Activated CD8-positive, alpha-beta memory T cell treated with anti-CD3 and anti-CD28 coated beads, Interleukin-2, amount 50 U/mL, for 4 hours (primary cell): Measurements from ENCODE around the gene ACTL10.
"Not testable (repeated sequence)": the region's sequence is repeated elsewhere in the genome, so short reads cannot be mapped to it uniquely, and the experiment has no call there.

Experiments used
- DNase-seq: peaks from one replicate; pipeline ENCODE4 v3.0.0-alpha.2; 2020

Gene ACTL10

DNA sequence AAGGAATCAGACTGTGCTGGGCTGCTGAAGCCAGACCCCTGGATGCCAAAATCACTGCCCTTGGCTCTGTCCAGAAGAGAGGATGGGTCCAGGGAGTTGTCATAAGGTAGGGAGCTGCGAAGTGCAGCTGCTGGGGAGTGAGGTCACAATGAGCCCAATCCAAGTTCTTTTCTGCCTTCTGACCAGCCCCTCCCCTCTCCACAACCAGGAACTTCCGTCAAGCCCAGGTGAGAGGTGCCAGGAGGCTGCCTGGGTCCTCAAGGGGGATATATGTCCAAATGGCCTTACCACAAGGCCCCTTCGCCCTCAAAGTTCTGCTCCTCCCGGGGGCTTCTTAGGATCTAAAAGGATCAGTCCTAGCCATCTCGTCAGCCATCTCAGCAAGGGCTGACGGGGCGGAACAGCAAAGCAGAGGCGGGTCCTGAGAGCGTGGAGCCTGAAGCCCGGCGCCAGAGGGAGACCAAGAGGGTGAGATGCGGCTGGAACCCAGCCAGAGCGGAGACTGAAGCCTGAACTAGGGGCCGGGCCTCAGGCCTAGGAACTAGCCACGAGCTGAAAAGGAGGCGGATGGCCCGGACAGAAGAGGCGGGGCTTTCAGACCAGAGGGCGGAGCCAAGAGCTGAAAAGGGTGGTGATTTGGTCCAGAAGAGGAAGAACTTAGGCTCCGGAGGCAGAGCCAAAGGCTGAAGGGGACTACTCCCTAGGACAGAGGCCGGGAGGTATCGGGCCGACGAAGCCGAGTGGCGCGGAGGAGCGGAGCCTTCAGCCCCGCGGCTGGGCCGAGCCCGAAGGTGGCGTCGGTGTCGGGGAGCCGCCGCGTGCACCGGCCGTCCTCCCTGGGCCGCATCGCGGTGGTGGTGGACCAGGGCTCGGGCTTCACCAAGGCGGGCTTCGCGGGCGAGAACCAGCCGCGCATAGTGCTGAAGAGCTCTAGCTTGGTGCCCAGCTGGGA is at the start of gene ACTL10:
TSS of gene ACTL10 (plus strand) at position 651 of the 952 bp plus-strand sequence. CDS start 555 bp downstream, outside the sequence.
- peak; percentile 79 for DNase-seq

DNA sequence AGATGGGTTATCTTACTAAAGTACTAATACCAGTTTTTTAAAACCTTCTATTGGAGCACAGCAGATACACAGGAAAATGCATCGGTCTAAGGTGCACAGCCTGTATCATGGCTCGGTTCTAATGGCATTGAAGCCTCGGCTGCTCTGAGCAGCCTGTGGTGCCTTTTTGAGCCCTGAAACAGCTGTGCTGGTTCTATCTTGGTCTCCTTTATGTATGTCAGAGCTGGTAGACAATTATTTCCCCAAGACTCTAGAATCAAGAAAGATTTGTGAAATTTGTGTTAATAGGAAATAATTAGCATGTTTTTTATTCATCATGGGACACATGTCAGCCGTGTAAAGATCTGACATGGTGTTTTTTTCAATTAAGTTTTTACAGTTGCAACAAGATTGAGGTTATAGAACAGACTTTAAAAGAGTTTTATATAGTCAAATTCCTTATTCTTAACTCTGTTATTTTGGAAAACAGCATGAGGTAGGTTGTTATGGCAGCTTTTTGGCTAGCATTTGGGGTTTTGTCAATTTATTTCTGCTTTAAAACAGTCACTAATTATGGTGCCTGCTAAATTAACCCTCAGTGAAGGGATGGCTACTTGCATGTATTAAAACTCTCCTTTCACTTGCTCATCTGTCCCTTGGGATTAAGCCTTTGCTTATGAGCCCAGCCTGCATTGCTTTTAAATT is 44.9 kb upstream of the ACTL10 start:
- DNase-seq, result no peak

DNA sequence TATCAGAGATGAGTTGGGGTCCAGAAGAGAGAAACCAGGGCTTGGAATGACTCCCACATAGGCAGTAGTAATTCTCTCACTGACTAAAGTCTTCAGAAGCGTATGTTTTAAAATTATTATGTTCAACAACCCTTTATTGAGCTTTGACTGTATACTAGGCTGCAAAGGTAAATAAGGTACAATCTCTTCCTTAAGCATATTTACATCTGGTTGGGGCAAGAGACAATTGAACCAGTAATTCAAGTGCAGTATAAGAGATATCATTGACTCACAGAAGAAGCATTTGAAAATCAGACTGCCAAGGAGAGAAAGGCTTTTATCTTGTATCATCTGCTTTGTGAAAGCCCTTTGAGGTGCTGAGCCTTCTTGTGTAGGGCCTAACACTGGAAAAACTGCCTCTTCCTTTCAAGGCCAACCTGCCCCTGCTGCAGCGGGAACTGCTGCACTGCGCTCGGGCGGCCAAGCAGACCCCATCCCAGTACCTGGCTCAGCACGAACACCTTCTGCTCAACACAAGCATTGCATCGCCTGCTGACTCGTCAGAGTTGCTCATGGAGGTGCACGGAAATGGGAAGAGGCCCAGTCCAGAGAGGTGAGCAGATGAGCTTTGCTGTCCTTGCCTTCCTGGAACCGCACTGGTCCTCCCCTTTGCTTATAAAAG is 43.9 kb upstream of the ACTL10 start:
- DNase-seq, result no peak

DNA sequence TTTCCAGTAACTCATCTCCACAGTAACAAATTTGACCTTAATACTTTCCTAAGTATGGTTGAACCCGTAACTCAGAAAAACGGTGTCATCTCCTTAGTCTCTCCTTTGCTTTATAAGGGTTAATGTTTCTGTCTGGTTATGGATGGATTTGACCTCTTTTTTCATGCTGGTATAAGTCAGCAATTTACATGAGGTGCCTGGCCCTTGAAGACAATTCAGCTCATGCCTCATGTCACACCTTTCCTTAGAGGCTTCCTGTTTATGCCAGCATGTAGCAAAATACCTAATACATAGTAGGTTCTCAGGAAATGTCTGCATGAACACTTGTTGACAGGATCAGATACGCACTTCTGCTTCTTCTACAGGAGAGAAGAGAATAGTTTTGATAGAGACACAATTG is 42.3 kb upstream of the ACTL10 start:
- no peak for DNase-seq

DNA sequence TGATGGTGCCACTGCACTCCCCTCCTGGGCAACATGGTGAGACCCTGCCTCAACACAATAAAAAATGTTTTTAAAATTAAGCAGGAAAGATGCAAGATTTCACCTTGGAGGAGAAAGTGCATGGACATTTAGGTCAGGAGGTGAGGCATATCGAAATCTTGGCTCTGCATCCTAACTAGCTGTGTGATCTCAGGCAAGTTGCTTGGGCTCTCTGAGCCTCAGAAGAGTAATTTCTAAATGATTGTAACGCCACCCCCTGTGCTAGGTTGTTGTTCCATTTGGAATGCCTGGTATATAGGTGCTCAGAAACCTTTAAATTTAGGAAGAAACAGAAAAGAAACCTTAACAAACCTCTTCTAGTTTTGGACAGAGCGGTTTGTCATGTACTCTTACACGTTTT is 40.6 kb upstream of the ACTL10 start:
- DNase-seq, result no peak

DNA sequence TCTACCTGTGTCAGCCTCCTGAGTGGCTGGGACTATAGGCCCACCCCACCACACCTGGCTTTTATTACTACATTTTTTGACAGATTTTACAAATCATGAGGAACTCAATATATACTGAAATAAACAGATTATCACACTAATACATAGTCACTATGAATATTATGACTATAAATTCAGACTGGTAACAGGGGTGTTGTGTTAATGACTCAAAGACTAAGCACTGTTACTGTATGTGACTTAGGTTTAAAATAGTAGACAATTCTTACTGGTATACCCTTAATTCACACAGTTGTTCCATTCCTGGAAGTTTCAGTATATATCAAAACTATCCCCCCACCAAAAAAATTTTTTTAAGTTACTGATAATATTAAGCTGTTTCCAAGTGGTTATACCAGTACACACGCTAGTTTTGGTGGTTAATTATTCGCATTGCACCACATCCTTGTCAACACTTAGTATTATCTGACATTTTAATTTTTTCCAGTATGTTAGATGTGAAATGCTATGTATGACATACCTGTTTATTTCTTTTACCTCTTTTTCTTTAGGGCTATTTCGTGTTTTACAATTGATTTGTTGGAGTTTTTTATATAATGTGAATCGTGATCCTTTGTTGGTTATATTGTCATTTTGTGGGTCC is 39.0 kb upstream of the ACTL10 start:
- DNase-seq, result no peak

DNA sequence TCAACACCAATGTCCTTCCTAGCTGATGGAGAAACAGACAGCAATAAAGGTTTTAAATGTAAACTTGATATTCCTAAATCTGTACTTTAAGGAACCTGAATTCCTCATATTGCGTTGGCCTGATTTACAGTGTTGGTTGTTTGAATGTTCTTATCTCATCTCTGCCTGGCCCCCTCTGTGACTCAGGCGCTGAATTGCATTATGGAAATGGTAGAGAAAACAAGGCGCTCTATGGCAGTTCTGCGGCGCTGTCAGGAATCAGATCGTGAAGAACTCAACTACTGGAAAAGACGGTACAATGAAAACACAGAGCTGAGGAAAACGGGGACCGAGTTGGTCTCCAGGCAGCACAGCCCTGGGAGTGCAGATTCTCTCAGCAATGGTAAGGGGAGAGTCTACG is 37.2 kb upstream of the ACTL10 start:
- DNase-seq, result no peak

DNA sequence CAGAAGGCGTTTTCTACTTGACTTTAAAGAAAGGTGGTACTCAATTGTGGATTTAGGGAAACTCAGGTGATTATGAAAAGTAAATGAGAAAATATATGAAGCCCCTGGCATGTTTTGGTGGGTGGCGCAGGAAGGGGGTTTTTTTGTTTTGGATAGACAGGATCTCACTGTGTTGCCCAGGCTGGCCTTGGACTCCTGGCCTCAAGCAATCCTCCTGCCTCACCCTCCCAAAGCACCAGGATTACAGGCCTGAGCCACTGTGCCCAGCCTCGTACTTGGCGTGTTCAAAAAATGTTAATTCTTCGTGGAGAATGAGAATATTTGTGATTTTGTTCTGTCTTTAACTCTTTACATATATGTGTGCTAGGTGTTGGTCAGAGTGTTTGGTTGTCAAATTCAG is 36.8 kb upstream of the ACTL10 start:
- DNase-seq, result no peak

DNA sequence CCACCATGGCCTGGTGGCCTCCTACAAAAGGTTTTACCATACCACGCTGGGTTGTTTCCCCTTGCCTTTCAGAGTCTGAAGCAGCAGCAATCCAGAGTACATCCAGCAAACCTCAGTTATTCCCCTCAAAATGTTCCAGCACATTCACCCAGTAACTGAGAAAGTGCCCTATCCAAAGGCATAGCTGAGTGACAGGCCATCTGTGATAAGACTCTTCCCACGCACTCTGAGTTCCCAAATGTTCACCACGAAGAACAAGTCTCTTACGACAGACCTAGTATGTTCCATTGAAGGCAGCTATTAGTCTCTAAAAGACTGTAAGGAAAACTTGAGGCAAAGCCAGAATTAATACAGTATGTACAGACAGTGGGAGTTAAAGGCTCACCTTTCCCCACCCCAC is 36.2 kb upstream of the ACTL10 start:
- no peak for DNase-seq

DNA sequence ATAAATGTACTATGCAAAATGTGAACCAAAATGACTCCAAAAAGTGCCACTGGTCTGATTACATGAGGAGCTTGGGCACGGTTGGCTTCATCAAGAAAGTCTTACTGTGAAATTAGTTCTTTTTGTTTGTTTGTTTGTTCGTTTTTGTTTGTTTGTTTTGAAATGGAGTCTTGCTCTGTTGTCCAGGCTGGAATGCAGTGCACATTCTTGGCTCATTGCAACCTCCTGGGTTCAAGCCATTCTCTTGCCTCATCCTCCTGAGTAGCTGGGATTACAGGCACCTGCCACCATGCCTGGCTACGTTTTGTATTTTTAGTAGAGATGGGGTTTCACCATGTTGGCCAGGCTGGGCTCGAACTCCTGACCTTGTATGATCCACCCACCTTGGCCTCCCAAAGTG is 34.8 kb upstream of the ACTL10 start:
- not testable (repeated sequence) for DNase-seq

DNA sequence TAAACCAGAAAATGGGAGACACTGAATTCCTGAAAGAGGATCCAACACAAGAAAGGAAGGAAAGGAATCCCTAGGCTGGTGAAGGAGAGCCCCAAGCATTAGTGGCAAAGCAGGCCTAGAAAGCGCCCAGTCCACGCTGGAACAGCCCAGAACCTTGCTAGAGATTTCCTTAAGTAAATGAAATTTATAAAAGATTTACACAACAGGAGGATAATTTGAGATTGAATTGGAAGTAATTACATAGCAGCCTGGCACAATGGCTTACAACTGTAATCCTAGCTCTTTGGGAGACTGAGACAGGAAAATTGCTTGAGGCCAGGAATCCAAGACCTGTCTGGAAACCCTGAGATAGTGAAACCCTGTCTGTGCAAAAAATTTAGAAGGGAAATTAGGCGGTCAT is 31.4 kb upstream of the ACTL10 start:
- no peak for DNase-seq

DNA sequence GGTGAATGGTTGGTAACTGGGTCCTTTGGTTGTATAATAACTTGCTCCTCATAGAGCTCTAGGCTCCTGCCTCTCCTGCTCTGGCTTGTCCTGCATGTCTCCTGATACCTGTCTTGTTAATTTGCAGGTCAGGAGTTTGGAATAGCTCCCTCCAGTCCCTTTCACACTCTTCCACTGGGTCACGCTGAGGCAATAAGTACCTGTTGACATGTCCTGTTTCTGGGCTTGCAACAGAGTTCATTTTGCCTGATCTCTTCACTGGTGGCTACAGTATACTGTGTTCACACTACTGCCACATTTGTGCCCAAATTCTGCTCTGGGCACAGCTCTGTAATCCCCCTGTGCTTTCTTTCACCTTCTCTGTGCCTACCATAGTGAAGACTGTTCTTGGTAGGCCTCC is 30.0 kb upstream of the ACTL10 start:
- DNase-seq, result no peak

DNA sequence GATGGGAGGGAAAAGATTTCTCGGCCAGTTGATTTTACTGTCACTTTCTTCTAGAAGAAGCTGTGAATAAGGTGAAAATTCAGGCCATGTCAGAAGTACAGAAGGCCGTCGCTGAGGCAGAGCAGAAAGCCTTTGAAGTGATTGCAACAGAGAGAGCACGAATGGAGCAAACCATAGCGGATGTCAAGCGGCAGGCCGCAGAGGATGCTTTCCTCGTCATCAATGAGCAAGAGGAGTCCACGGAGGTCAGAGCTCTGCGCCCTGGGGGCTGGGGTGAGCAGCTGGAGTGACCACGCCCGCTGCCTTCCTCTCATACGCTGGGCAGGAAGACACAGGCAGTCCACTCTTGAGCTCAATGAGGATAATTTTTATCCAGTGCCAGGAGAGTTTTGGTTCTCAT is 26.5 kb upstream of the ACTL10 start:
- DNase-seq, result no peak

DNA sequence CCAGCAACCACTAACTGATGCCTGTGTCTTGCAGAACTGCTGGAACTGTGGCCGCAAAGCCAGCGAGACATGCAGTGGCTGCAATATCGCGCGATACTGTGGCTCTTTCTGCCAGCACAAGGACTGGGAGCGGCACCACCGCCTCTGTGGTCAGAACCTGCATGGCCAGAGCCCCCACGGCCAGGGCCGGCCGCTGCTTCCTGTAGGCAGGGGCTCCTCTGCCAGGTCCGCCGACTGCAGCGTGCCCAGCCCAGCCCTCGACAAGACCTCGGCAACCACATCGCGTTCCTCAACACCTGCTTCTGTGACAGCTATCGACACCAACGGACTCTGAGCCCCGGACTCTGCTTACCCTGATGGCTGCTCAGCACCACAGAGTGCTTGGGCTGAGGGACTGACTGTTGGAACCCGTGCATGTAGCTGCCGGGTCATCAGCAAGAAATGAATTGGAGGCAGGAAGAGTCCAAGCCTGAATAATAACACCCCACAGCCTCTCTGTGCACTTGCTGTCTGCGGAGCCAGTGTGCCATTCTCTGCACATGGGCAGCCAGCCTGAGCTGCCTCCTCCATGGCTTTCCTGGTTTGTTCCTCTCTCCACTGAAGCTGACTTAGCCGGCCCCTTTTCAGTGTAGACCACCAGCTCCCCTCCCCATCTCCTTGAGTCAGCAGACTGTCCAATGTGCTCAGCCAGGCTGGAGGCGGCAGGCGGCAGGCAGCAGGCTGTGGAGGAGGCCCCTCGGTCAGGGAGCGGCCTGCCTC is 22.3 kb upstream of the ACTL10 start:
- DNase-seq, result no peak

DNA sequence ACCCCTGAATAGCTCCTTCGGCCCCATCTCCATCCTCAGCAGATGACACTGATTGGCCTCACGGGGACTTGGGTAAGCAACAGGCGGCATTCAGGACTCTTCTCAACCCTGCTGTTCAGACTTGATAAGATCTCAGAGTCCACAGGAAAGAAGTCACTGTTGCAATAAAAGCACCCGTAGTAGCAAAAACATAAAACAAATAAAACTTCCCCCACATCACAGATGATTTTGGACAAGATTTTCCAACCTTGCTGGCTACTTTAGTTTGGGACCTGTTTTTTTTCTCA is 21.7 kb upstream of the ACTL10 start:
- no peak for DNase-seq

DNA sequence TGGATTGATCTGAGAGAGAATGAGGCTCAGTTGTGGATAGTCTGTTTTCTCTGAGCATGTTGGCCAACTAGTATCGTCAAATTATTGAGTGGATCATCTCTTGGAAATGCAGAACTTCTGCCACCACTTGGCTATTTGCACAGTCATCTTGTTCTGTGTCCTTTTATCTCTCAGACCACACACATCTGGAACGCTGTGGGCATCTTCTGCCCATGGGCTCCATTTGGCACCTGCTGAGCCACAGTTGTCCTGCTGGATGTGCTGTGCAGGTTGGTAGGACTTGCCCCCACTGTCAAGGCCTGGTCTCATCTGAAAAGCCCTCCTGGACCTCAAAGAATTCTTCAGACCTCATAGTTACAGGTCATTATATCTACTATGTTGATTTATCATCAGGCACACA is 21.3 kb upstream of the ACTL10 start:
- DNase-seq, result no peak

DNA sequence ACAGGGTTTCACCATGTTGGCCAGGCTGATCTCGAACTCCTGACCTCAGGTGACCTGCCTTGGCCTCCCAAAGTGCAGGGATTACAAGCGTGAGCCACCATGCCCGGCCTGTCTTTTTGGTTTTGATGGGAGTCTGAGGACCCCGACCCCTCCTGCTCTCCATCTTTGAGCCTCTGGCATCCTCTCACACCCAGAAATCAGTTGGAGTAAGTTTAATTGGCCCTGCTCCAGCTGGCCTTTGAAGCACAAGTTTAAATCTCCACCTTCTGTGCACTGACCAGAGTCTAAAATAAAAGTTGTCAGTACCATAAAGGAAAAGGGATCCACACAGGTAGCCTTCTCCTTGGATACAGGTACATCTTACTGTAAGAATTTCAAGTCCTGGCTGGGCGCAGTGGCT is 20.6 kb upstream of the ACTL10 start:
- DNase-seq, result no peak

DNA sequence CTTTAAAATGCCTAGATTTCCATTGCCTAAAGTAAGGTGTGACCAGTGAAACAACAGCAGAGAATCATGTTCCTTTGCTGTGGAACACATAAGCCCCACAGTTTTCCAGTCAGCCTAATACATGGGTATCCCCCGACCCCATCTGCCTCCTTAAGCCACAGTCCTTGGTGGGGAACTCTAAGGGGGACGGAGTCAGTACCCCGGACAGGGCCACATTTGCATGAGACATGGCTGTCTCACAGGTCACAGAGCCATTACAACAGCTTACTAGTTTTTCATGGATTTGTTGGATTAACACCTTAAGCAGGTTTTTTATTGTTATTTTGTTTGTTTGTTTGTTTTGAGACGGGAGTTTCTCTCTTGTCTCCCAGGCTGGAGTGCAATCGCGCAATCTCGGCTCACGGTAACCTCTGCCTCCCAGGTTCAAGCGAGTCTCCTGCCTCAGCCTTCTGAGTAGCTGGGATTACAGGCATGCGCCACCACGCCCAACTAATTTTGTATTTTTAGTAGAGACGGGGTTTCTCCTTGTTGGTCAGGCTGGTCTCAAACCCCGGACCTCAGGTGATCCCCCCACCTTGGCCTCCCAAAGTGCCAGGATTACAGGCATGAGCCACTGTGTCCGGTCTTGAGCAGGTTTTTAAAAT is 19.7 kb upstream of the ACTL10 start:
- not testable (repeated sequence) for DNase-seq

DNA sequence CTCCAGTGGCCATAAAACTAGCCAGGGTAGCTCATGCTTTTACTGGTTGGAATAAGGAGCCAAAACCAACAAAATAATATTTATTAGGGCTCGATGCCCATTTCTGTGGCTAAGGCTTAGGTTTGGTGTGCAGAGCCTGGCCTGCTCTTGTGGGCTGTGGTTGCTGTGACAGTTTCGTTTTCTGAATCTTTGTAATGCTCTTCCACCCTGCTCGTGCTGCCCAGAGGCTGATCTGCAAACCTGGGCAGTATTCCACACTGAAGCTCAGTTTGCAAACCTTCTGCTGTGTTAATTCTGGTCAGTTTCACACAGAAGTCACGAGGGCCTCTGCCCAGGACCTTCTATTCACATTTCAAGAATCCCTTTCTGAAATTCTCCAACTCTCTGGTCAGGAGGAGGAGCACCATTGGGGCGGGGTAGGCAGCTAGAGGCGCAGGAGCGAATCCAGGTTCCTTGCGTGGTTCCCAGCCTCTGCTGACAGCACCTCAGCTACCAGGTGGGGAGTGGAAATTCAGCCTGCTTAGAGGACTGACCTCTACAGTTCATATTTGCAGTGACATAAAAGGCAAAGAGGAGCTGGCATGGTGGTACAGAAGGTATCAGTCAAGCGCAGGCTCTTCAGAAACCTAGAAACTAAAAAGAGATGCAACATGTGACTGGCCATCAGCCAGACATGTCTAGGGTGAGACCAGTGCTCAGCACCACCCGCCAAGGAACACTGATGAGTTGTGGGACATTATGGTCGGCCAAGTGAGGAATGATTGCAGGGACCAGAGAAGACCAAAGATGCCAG is 18.9 kb upstream of the ACTL10 start:
- no peak for DNase-seq

DNA sequence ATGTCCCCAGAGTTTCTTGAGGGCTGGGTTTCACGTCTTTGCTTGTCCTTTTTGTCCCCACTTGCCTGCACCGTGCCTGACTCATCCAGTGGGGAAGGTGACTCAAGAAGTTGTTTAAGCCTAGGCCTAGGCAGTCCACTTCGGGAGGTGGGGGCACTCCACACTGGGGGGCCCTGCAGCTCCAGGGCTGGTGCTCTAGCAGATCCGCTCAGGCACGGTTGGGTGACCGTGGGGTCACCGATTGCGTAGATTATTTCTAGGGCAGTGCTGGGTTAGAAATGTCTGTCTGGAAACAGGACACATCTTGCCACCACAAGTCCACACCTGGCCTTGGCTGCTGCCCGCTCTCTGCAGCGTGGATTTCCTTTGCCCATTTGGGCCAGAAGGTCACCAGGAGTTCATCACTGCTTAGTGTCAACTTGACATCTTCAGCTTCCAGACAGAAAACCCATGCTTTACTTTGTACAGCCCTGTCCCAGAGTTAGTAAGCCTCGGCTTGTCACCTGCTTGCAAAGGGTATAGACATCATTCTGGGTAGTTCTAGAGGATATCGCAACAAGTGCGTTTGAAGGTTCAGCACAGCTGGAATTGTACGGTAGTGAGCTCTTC is 18.2 kb upstream of the ACTL10 start:
- DNase-seq, result no peak

DNA sequence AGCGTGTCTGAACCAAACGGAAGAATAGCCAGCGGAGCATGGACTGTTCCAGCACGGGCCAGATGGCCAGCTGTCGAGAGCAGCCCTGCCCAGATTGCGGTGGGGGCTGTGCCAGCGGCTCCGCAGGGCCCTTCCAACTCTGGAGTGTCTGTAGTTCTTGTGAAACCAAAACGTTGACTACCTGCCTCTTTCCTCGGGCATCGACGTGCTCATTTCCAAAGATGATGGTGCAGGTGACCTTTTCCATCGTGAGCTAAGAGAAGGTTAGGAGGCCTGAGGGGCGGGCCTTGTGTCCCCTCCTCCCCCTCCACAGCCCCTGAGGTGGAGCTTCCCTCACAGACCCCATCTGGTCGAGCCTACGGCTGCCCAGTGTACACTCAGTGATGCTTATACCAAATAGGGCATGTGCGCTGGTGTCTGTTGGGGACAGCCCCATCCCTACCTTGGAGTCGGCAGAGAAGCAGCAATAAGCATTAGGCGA is 17.5 kb upstream of the ACTL10 start:
- DNase-seq, result no peak
